Mesenchymal stem cell (in vitro differentiated cells and primary cell): ENCODE data around the gene ATAD3A.
A peak's percentile ranks its signal among the peaks of the same experiment; 100 is the strongest.

ENCODE experiments used
- DNase-seq: peaks from one replicate; pipeline ENCODE4 v3.0.0-alpha.2; 2013
- H2AFZ ChIP-seq: one replicate; pipeline ENCODE4 v1.6.1; 2013; ENCODE audit warnings: low read depth, mild to moderate bottlenecking, control low read depth, inconsistent platforms, low read length, moderate library complexity
- H2AK5ac ChIP-seq: 2 replicates; pipeline ENCODE4 v1.6.1; 2013; ENCODE audit warnings: low read length, moderate library complexity, mild to moderate bottlenecking, inconsistent platforms; ENCODE audit not compliant: severe bottlenecking
- H2BK120ac ChIP-seq: one replicate; pipeline ENCODE4 v1.6.1; 2013; ENCODE audit warnings: low read depth, mild to moderate bottlenecking, inconsistent platforms, low read length, moderate library complexity
- H2BK12ac ChIP-seq, 2 experiments: one replicate each; pipeline ENCODE4 v1.6.1; 2013; ENCODE audit warnings: inconsistent platforms in 2 of 2, low read length in 2 of 2, mild to moderate bottlenecking in 2 of 2, moderate library complexity in 2 of 2, control low read depth in 1 of 2
- H2BK15ac ChIP-seq: one replicate; pipeline ENCODE4 v1.6.1; 2013; ENCODE audit warnings: mild to moderate bottlenecking, low read depth, inconsistent platforms; ENCODE audit not compliant: poor library complexity, severe bottlenecking
- H2BK5ac ChIP-seq: 2 replicates; pipeline ENCODE4 v1.6.1; 2013; ENCODE audit warnings: low read depth, mild to moderate bottlenecking, low read length, control low read depth, inconsistent platforms; ENCODE audit not compliant: poor library complexity, severe bottlenecking
- H3K14ac ChIP-seq, 2 experiments: one replicate each; pipeline ENCODE4 v1.6.1; 2013; ENCODE audit warnings: inconsistent platforms in 2 of 2, low read length in 2 of 2, control low read depth in 1 of 2, mild to moderate bottlenecking in 1 of 2, moderate library complexity in 1 of 2
- H3K18ac ChIP-seq, 2 experiments: one replicate each; pipeline ENCODE4 v1.6.1; 2013; ENCODE audit warnings: inconsistent platforms in 2 of 2, low read length in 2 of 2, control low read depth in 1 of 2, low read depth in 1 of 2, mild to moderate bottlenecking in 1 of 2
- H3K23ac ChIP-seq, 2 experiments: one replicate each; pipeline ENCODE4 v1.6.1; 2013; ENCODE audit warnings: inconsistent platforms in 2 of 2, low read length in 2 of 2, mild to moderate bottlenecking in 2 of 2, moderate library complexity in 2 of 2, control low read depth in 1 of 2
- H3K27ac ChIP-seq: 2 replicates; pipeline ENCODE4 v1.5.1; 2013; ENCODE audit warnings: mild to moderate bottlenecking, moderate library complexity, low read length, control low read depth, inconsistent platforms; ENCODE audit not compliant: poor library complexity, severe bottlenecking
- H3K27me3 ChIP-seq, 2 experiments: 2 replicates each; pipeline versions ENCODE4 v1.6.1 to v1.7.0; 2013; ENCODE audit warnings: low read length in 2 of 2, mild to moderate bottlenecking in 2 of 2, moderate library complexity in 2 of 2, control low read depth in 1 of 2, inconsistent platforms in 1 of 2; ENCODE audit not compliant: control insufficient read depth in 1 of 2, insufficient read depth in 1 of 2
- H3K36me3 ChIP-seq, 2 experiments: 2 replicates each; pipeline versions ENCODE4 v1.6.1 to v1.7.0; 2013; ENCODE audit warnings: low read length in 2 of 2, control low read depth in 1 of 2, inconsistent platforms in 1 of 2, low read depth in 1 of 2, mild to moderate bottlenecking in 1 of 2; ENCODE audit not compliant: insufficient read depth in 2 of 2, control insufficient read depth in 1 of 2
- H3K4ac ChIP-seq, 2 experiments: one replicate each; pipeline ENCODE4 v1.6.1; 2013; ENCODE audit warnings: inconsistent platforms in 2 of 2, low read length in 2 of 2, mild to moderate bottlenecking in 2 of 2, moderate library complexity in 2 of 2, control low read depth in 1 of 2, low read depth in 1 of 2
- H3K4me1 ChIP-seq: 2 replicates; pipeline ENCODE4 v1.6.1; 2013; ENCODE audit warnings: low read depth, low read length, control low read depth; ENCODE audit not compliant: control insufficient read depth, insufficient read depth
- H3K4me2 ChIP-seq: 2 replicates; pipeline ENCODE4 v1.6.1; 2013; ENCODE audit warnings: low read length, mild to moderate bottlenecking, inconsistent platforms; ENCODE audit not compliant: poor library complexity, severe bottlenecking
- H3K4me3 ChIP-seq, 2 experiments: 2 replicates each; pipeline versions ENCODE4 v1.5.1 to v1.7.0; 2013; ENCODE audit warnings: low read length in 2 of 2, mild to moderate bottlenecking in 2 of 2, control low read depth in 1 of 2, low read depth in 1 of 2; ENCODE audit not compliant: insufficient read depth in 1 of 2
- H3K79me1 ChIP-seq: replicated peaks from 2 replicates; pipeline ENCODE4 v1.6.1; 2013; ENCODE audit warnings: mild to moderate bottlenecking, control low read depth, low read length, inconsistent platforms; ENCODE audit not compliant: poor library complexity, severe bottlenecking
- H3K9ac ChIP-seq: 2 replicates; pipeline ENCODE4 v1.7.0; 2013; ENCODE audit warnings: mild to moderate bottlenecking, low read length, moderate library complexity
- H3K9me3 ChIP-seq: 2 replicates; pipeline ENCODE4 v1.7.0; 2013; ENCODE audit warnings: mild to moderate bottlenecking, low read length; ENCODE audit not compliant: control insufficient read depth
- H4K8ac ChIP-seq: one replicate; pipeline ENCODE4 v1.6.1; 2013; ENCODE audit warnings: inconsistent platforms, mild to moderate bottlenecking, low read length, moderate library complexity
- H4K91ac ChIP-seq: one replicate; pipeline ENCODE4 v1.6.1; 2013; ENCODE audit warnings: mild to moderate bottlenecking, low read length, inconsistent platforms
- WGBS: methylation state at CpG from one replicate; pipeline ENCODE4 v1.1.7; 2013; ENCODE audit warnings: mixed read lengths; 5-methylcytosine and 5-hydroxymethylcytosine counted together

Gene ATAD3A

DNA sequence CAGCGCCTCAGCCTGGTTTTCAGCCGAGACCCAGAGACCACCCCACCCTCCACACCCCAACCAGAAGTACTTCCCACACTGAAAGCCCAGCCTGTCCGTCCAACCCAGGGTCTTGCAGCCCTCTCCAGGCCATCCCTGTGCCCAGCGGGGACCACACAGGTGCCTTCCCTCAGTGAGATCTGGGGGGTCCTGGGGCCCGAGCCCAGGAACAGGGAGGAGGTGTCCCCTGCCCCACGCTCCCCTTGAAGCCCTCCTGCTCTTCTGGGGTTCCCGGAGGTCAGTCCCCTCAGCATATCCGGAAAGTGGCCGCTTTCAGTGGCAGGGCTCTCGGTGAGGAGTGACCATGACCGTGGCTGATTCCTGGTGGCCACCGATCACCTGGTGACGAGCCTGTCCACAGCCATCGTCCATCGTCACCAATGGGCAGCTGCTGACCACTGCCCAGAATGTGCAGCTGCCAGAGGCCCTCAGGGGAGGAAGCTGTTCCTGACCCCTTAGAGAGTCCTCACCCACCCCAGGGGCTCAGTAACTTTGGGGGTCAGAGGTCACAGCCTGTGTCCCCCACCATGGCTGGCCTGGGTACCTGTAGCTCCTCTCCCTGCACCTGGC is 25.1 kb downstream of the ATAD3A start:
- no peaks in the 10 kb centered on the region for H3K27me3 ChIP-seq
- no peak overlapping the region for H4K91ac ChIP-seq
- H3K79me1 ChIP-seq, result peaks cover 24% of the 10 kb centered on the region
- H3K9me3 ChIP-seq, result peaks cover 6% of the 10 kb centered on the region
- H3K4me2 ChIP-seq, result no peak overlapping the region
- H3K9ac ChIP-seq, result no peak overlapping the region
- no peak overlapping the region for H3K4ac ChIP-seq
- no peak for DNase-seq
- H4K8ac ChIP-seq, result no peak overlapping the region
- no peak overlapping the region for H2BK12ac ChIP-seq
- no peak overlapping the region for H3K27ac ChIP-seq
- H3K23ac ChIP-seq, result no peak overlapping the region
- H3K36me3 ChIP-seq, result peaks cover 33 to 81% of the 10 kb centered on the region in 2 experiments
- no peak overlapping the region for H2BK5ac ChIP-seq
- no peak overlapping the region for H3K18ac ChIP-seq
- H2AK5ac ChIP-seq, result no peak overlapping the region
- H3K14ac ChIP-seq, result no peak overlapping the region
- no peak overlapping the region for H2BK15ac ChIP-seq
- H3K4me3 ChIP-seq, result no peak overlapping the region
- peaks cover 30% of the 10 kb centered on the region for H3K4me1 ChIP-seq
- no peak overlapping the region for H2AFZ ChIP-seq
- no peak overlapping the region for H2BK120ac ChIP-seq
- WGBS, result 92% methylated on average over 15 of the region's 15 CpGs

DNA sequence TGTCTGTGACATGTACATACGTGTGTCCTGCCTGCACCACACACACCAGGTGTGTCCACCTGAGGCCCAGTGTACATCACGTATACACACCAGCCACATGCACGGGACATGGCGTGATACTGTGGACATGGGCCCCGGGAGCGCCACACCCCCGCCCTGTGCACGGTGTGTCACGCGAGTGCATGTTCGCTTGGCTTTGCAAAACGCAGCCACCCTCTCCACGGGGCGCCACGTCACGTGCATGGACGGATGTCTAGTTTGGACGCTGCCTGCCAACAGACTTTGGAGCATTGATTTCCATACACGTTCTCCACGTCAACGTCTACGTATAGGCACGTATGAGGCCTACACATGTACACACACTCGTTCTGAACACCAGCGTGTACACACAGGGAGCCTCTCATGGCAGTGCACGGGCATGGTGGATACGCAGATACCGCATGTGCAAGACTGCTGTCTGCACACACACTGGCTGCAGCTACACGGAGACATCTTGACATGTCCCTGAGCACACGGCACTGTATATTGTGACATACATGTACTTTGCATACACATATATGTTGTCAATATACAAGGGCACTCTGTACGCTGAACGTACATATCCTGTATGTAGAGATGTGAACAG is 25.8 kb downstream of the ATAD3A start:
- DNase-seq, result no peak
- peak overlapping the region; percentile 5 for H4K91ac ChIP-seq
- H3K18ac ChIP-seq, result no peak overlapping the region
- H2BK15ac ChIP-seq, result no peak overlapping the region
- no peaks in the 10 kb centered on the region for H3K27me3 ChIP-seq
- WGBS, result 96% methylated on average over 31 of the region's 32 CpGs
- H2AFZ ChIP-seq, result no peak overlapping the region
- no peak overlapping the region for H4K8ac ChIP-seq
- H2BK120ac ChIP-seq, result no peak overlapping the region
- H3K27ac ChIP-seq, result no peak overlapping the region
- H2BK5ac ChIP-seq, result no peak overlapping the region
- no peak overlapping the region for H3K9ac ChIP-seq
- no peak overlapping the region for H2BK12ac ChIP-seq
- no peaks in the 10 kb centered on the region for H3K9me3 ChIP-seq
- no peak overlapping the region for H3K4me2 ChIP-seq
- no peak overlapping the region for H3K14ac ChIP-seq
- no peak overlapping the region for H3K4me3 ChIP-seq
- H3K4ac ChIP-seq, result no peak overlapping the region
- H3K4me1 ChIP-seq, result peaks cover 32% of the 10 kb centered on the region
- H3K36me3 ChIP-seq, result peaks cover 40 to 82% of the 10 kb centered on the region in 2 experiments
- H3K23ac ChIP-seq, result no peak overlapping the region
- no peak overlapping the region for H2AK5ac ChIP-seq
- peaks cover 22% of the 10 kb centered on the region for H3K79me1 ChIP-seq

GRCh38 chr1:1538334-1538733 is 26.4 kb downstream of the ATAD3A start:
- H4K91ac ChIP-seq, result no peak overlapping the region
- H2AK5ac ChIP-seq, result no peak overlapping the region
- WGBS, result 93% methylated on average over 23 of the region's 23 CpGs
- H2AFZ ChIP-seq, result no peak overlapping the region
- no peak overlapping the region for H3K23ac ChIP-seq
- peak overlapping the region; percentile 56 for H4K8ac ChIP-seq
- no peak overlapping the region for H3K9ac ChIP-seq
- no peak overlapping the region for H3K27ac ChIP-seq
- no peaks in the 10 kb centered on the region for H3K9me3 ChIP-seq
- H3K36me3 ChIP-seq, result peaks cover 40 to 82% of the 10 kb centered on the region in 2 experiments
- no peak overlapping the region for H3K4ac ChIP-seq
- H2BK120ac ChIP-seq, result no peak overlapping the region
- H3K4me1 ChIP-seq, result peaks cover 37% of the 10 kb centered on the region
- no peak overlapping the region for H2BK5ac ChIP-seq
- H3K79me1 ChIP-seq, result peaks cover 22% of the 10 kb centered on the region
- H3K18ac ChIP-seq, result peak overlapping the region in 1 of 2 experiments; percentile 48
- no peak overlapping the region for H3K4me2 ChIP-seq
- no peak overlapping the region for H2BK12ac ChIP-seq
- peak overlapping the region in 1 of 2 experiments; percentile 82 for H3K4me3 ChIP-seq
- no peaks in the 10 kb centered on the region for H3K27me3 ChIP-seq
- peak overlapping the region in 1 of 2 experiments; percentile 29 for H3K14ac ChIP-seq
- no peak overlapping the region for H2BK15ac ChIP-seq
- no peak for DNase-seq

DNA sequence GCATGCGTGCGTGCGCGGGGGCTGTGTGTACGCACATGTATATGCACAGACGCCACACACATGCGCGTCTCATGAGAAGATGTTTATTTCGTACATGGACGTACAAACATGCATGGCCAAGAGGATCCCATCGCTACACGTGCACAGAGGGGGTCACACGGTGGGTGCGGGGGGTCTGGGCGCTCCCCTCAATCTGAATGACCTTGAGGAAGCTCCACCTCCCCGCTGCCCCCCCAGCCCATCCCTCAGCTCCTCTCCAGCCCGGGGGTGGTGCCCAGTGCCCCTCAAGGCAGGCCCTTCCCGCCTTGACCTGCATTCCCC is 27.0 kb downstream of the ATAD3A start:
- 92% methylated on average over 18 of the region's 18 CpGs for WGBS
- peaks cover 40 to 84% of the 10 kb centered on the region in 2 experiments for H3K36me3 ChIP-seq
- H4K91ac ChIP-seq, result peak overlapping the region; percentile 83
- H3K27me3 ChIP-seq, result no peaks in the 10 kb centered on the region
- no peaks in the 10 kb centered on the region for H3K9me3 ChIP-seq
- H3K79me1 ChIP-seq, result peaks cover 22% of the 10 kb centered on the region
- no peak for DNase-seq
- H2BK5ac ChIP-seq, result no peak overlapping the region
- H2AFZ ChIP-seq, result no peak overlapping the region
- H3K4ac ChIP-seq, result no peak overlapping the region
- no peak overlapping the region for H2BK15ac ChIP-seq
- H2BK120ac ChIP-seq, result no peak overlapping the region
- peak overlapping the region in 1 of 2 experiments; percentile 57 for H3K14ac ChIP-seq
- H3K18ac ChIP-seq, result peak overlapping the region; percentile 9 to 48
- H3K27ac ChIP-seq, result no peak overlapping the region
- peak overlapping the region; percentile 96 for H3K4me2 ChIP-seq
- H3K4me1 ChIP-seq, result peaks cover 40% of the 10 kb centered on the region
- peak overlapping the region; percentile 73 for H4K8ac ChIP-seq
- H2AK5ac ChIP-seq, result no peak overlapping the region
- H2BK12ac ChIP-seq, result peak overlapping the region; percentile 10 to 41
- H3K9ac ChIP-seq, result peak overlapping the region; percentile 73
- H3K4me3 ChIP-seq, result peak overlapping the region; percentile 72 to 82
- H3K23ac ChIP-seq, result no peak overlapping the region
